H1 (cell line): ENCODE results near the gene TMEM178B. TPM values are rescaled to one million over a fixed set of nuclear protein-coding genes. Genes with fewer than 3 reads are reported as not detected.

Experiments used
- CTCF ChIA-PET: fragments of 300-600 bp; sonication (Branson Sonifier 250); formaldehyde crosslinking; loops from one replicate; lab custom pipeline; 2021; ENCODE audit not compliant: partially characterized antibody; lab: Charles Lee
- POLR2A ChIA-PET: fragments of 300-600 bp; sonication (Branson Sonifier 250); formaldehyde crosslinking; loops from one replicate; lab custom pipeline; 2021; ENCODE audit warnings: inconsistent platforms; ENCODE audit not compliant: partially characterized antibody; lab: Charles Lee
- DNase-seq, 2 experiments: peaks; one replicate each; pipeline versions ENCODE4 v3.0.0 to v3.0.0-alpha.2; 2010 to 2022; ENCODE audit warnings: low spot score in 2 of 2, low read depth in 1 of 2, mixed read lengths in 1 of 2
- FAIRE-seq: peaks from 2 replicates; lab custom pipeline; 2011; peaks lifted over from hg19 to GRCh38; lab: Jason Lieb, UNC
- H2AFZ ChIP-seq: 2 replicates; pipeline ENCODE4 v1.8.1; 2012; ENCODE audit warnings: low read length, inconsistent platforms
- H2AK5ac ChIP-seq: 2 replicates; pipeline ENCODE4 v1.6.1; 2013; ENCODE audit warnings: low read depth, low read length
- H2BK120ac ChIP-seq: replicated peaks from 2 replicates; pipeline ENCODE3; 2013; ENCODE audit warnings: low read depth, low read length, inconsistent platforms
- H2BK12ac ChIP-seq: 2 replicates; pipeline ENCODE4 v1.6.1; 2013; ENCODE audit warnings: low read depth, low read length
- H2BK15ac ChIP-seq: 2 replicates; pipeline ENCODE4 v1.6.1; 2013; ENCODE audit warnings: low read length
- H2BK20ac ChIP-seq: 2 replicates; pipeline ENCODE4 v1.6.1; 2013; ENCODE audit warnings: low read length
- H2BK5ac ChIP-seq: 2 replicates; pipeline ENCODE4 v1.6.1; 2013; ENCODE audit warnings: low read depth, low read length
- H3K14ac ChIP-seq: 2 replicates; pipeline ENCODE4 v1.6.1; 2013; ENCODE audit warnings: inconsistent platforms; ENCODE audit not compliant: insufficient read length
- H3K18ac ChIP-seq: 2 replicates; pipeline ENCODE4 v1.6.1; 2013; ENCODE audit warnings: low read length; ENCODE audit errors: extremely low read depth
- H3K23ac ChIP-seq: 2 replicates; pipeline ENCODE4 v1.6.1; 2013; ENCODE audit warnings: inconsistent platforms; ENCODE audit not compliant: insufficient read length
- H3K23me2 ChIP-seq: 2 replicates; pipeline ENCODE4 v1.6.1; 2013; ENCODE audit warnings: low read depth, low read length
- H3K27ac ChIP-seq: 2 replicates; pipeline ENCODE4 v1.6.1; 2011; ENCODE audit warnings: low read depth, low read length, inconsistent platforms
- H3K27me3 ChIP-seq, 4 experiments: replicated peaks in 1 of 4; 1 replicate in 1 of 4; 2 replicates in 3 of 4; pipeline versions ENCODE4 v1.6.1 to v1.8.1; 2011 to 2013; ENCODE audit warnings: low read length in 3 of 4, mild to moderate bottlenecking in 3 of 4, inconsistent platforms in 2 of 4, mixed read lengths in 2 of 4, moderate library complexity in 1 of 4; ENCODE audit not compliant: control insufficient read depth in 3 of 4, insufficient read depth in 3 of 4; ENCODE audit errors: extremely low read depth in 1 of 4
- H3K36me3 ChIP-seq, 4 experiments: 2 replicates each; pipeline versions ENCODE4 v1.6.1 to v1.8.1; 2011 to 2013; ENCODE audit warnings: mild to moderate bottlenecking in 4 of 4, low read length in 3 of 4, moderate library complexity in 2 of 4, control low read depth in 1 of 4, inconsistent platforms in 1 of 4; ENCODE audit not compliant: insufficient read depth in 4 of 4, control insufficient read depth in 2 of 4
- H3K4ac ChIP-seq: replicated peaks from 2 replicates; pipeline ENCODE3; 2013; ENCODE audit warnings: low read length, low read depth, mixed read lengths, inconsistent platforms; ENCODE audit not compliant: insufficient read length
- H3K4me1 ChIP-seq, 4 experiments: replicated peaks in 1 of 4; 1 replicate in 1 of 4; 2 replicates in 3 of 4; pipeline versions ENCODE4 v1.6.1 to v1.8.1; 2011 to 2013; ENCODE audit warnings: low read length in 3 of 4, inconsistent platforms in 2 of 4, mixed read lengths in 1 of 4; ENCODE audit not compliant: insufficient read depth in 4 of 4, control insufficient read depth in 3 of 4
- H3K4me2 ChIP-seq, 2 experiments: 2 replicates each; pipeline versions ENCODE4 v1.6.1 to v1.8.1; 2011 to 2013; ENCODE audit warnings: low read depth in 2 of 2, low read length in 2 of 2, control low read depth in 1 of 2, inconsistent platforms in 1 of 2, mild to moderate bottlenecking in 1 of 2; ENCODE audit not compliant: insufficient read depth in 1 of 2
- H3K4me3 ChIP-seq, 4 experiments: fragments of 200-600, 300-600 bp in 1 of 4; sonication (generic), shearing (Covaris generic), sonication (Bioruptor Twin) in 1 of 4; 2 replicates each; pipeline versions ENCODE4 v1.5.1 to v1.8.1; 2011 to 2016; ENCODE audit warnings: low read length in 4 of 4, low read depth in 3 of 4, control low read depth in 2 of 4, inconsistent platforms in 2 of 4, mild to moderate bottlenecking in 2 of 4, mixed read lengths in 1 of 4, moderate library complexity in 1 of 4; ENCODE audit not compliant: insufficient read depth in 2 of 4; ENCODE audit errors: extremely low read depth in 1 of 4
- H3K56ac ChIP-seq: replicated peaks from 2 replicates; pipeline ENCODE3; 2013; ENCODE audit warnings: low read depth, mild to moderate bottlenecking, mixed read lengths, low read length, inconsistent platforms; ENCODE audit not compliant: insufficient read length
- H3K79me1 ChIP-seq: 2 replicates; pipeline ENCODE4 v1.6.1; 2013; ENCODE audit warnings: low read depth, low read length, control low read depth
- H3K79me2 ChIP-seq, 2 experiments: 2 replicates each; pipeline versions ENCODE4 v1.6.1 to v1.8.1; 2012 to 2013; ENCODE audit warnings: low read length in 2 of 2, mild to moderate bottlenecking in 2 of 2, inconsistent platforms in 1 of 2; ENCODE audit not compliant: insufficient read depth in 2 of 2, control insufficient read depth in 1 of 2
- H3K9ac ChIP-seq, 4 experiments: replicated peaks in 1 of 4; 1 replicate in 1 of 4; 2 replicates in 3 of 4; pipeline versions ENCODE4 v1.6.1 to v1.8.1; 2011 to 2013; ENCODE audit warnings: low read depth in 3 of 4, low read length in 3 of 4, control low read depth in 2 of 4, mild to moderate bottlenecking in 2 of 4, moderate library complexity in 2 of 4, inconsistent platforms in 1 of 4; ENCODE audit errors: extremely low read depth in 1 of 4
- H3K9me3 ChIP-seq, 2 experiments: 2 replicates each; pipeline versions ENCODE4 v1.6.1 to v1.8.1; 2012 to 2013; ENCODE audit warnings: mild to moderate bottlenecking in 2 of 2, moderate library complexity in 2 of 2, control low read depth in 1 of 2, inconsistent platforms in 1 of 2, low read depth in 1 of 2, low read length in 1 of 2, mixed read lengths in 1 of 2; ENCODE audit not compliant: insufficient read depth in 2 of 2
- H4K20me1 ChIP-seq, 2 experiments: replicated peaks in 1 of 2; 2 replicates each; pipeline versions ENCODE3 to v1.8.1; 2011 to 2013; ENCODE audit warnings: inconsistent platforms in 2 of 2, low read length in 2 of 2, mild to moderate bottlenecking in 1 of 2; ENCODE audit not compliant: insufficient read depth in 2 of 2, control insufficient read depth in 1 of 2
- H4K5ac ChIP-seq: 2 replicates; pipeline ENCODE4 v1.6.1; 2013; ENCODE audit warnings: low read length, low read depth, mixed read lengths, inconsistent platforms; ENCODE audit not compliant: insufficient read length
- H4K8ac ChIP-seq: 2 replicates; pipeline ENCODE4 v1.8.0; 2013; ENCODE audit warnings: mild to moderate bottlenecking, moderate library complexity, low read length, inconsistent platforms; ENCODE audit not compliant: insufficient read depth; ENCODE audit errors: extremely low read depth
- H4K91ac ChIP-seq: replicated peaks from 2 replicates; pipeline ENCODE3; 2013; ENCODE audit warnings: low read length, mixed read lengths, inconsistent platforms; ENCODE audit not compliant: insufficient read length
- CTBP2 ChIP-seq: IDR thresholded peaks from 2 replicates; pipeline ENCODE4 v1.7.0; 2011; ENCODE audit warnings: borderline replicate concordance, mild to moderate bottlenecking, moderate library complexity, mixed read lengths, low read length; ENCODE audit not compliant: insufficient read depth, insufficient read length
- KDM1A ChIP-seq: fragments of 200-600, 300-600 bp; sonication (generic); IDR thresholded peaks from 2 replicates; pipeline ENCODE4 v1.7.1; 2016; ENCODE audit warnings: mild to moderate bottlenecking, low read length, borderline replicate concordance
- WGBS, 2 experiments: shearing (Covaris generic) in 1 of 2; methylation state at CpG; one replicate each; pipeline versions ENCODE4 v1.1.6 to v1.1.7; 2013 to 2015; ENCODE audit warnings: low lambda C conversion rate in 2 of 2, mixed read lengths in 2 of 2, inconsistent platforms in 1 of 2, low coverage in 1 of 2, missing lambda C conversion rate in 1 of 2; ENCODE audit not compliant: insufficient replicate concordance in 2 of 2, insufficient coverage in 1 of 2, insufficient read length in 1 of 2; ENCODE audit errors: extremely low coverage in 1 of 2, missing lambda C conversion rate in 1 of 2; 5-methylcytosine and 5-hydroxymethylcytosine counted together
- polyA plus RNA-seq, 7 experiments: library from polyadenylated mRNA; depleted of rRNA in 3 of 7; stranded (reverse) in 5 of 7; unstranded in 2 of 7; fragments of >200 nt in 5 of 7; fragments of 200-250 nt in 2 of 7; gene quantifications; 1 replicate in 5 of 7; 2 replicates in 1 of 7; 4 replicates in 1 of 7; pipeline versions ENCODE4 v1.2.1 to v1.2.3, GENCODE V29; 2011 to 2013; ENCODE audit warnings: missing spikeins in 2 of 7, mixed read lengths in 2 of 7
- total RNA-seq: library from RNA; stranded (reverse); fragmentation: NEBNext Ultra II Directional; extraction: Animal tissue kit (Norgen Biotek cat#: 25700); gene quantifications from 2 replicates; pipeline ENCODE4 v1.2.1, GENCODE V29; 2021

TMEM178B gene
- total and polyA plus RNA-seq, 2 of the 8 experiments (the other 6 are each of a cell fraction or from before 2014, with no cell fraction given) = 5.3 to 18.1 TPM

GRCh38 chr7:141468341-141468740 lies 394.5 kb downstream of the TMEM178B start:
- ChIA-PET CTCF (interaction anchor here (1.2 to 1.4 kb wide), 2 partner anchors 14 to 15 kb away, joined by 3 read pairs; no protein-coding TSS in a partner anchor), POLR2A (no interaction called here)
- Histone ChIP-seq H2BK5ac (no peak overlapping the region), H2AK5ac (no peak overlapping the region), H2BK12ac (no peak overlapping the region), H3K23me2 (no peaks in the 10 kb centered on the region), H4K91ac (no peak overlapping the region), H3K27ac (no peak overlapping the region), H3K4me3 (no peak overlapping the region), H3K4me2 (no peak overlapping the region), H4K20me1 (no peaks in the 10 kb centered on the region), H3K79me2 (no peaks in the 10 kb centered on the region), H3K9me3 (no peaks in the 10 kb centered on the region), H3K14ac (no peak overlapping the region), H3K9ac (no peak overlapping the region), H2AFZ (no peak overlapping the region), H2BK20ac (no peak overlapping the region), H3K36me3 (no peaks in the 10 kb centered on the region), H3K23ac (no peak overlapping the region), H4K5ac (no peak overlapping the region), H4K8ac (no peak overlapping the region), H3K18ac (no peak overlapping the region), H3K4me1 (peaks cover 0 to 6% (median 3%) of the 10 kb centered on the region in 4 experiments; a peak in 2 of 7 replicates), H2BK120ac (no peak overlapping the region), H2BK15ac (no peak overlapping the region), H3K56ac (no peak overlapping the region), H3K27me3 (no peaks in the 10 kb centered on the region), H3K4ac (no peak overlapping the region), H3K79me1 (no peaks in the 10 kb centered on the region)
- FAIRE-seq = no peak
- DNase-seq = no peak
- TF ChIP-seq CTBP2 (no peak), KDM1A (peak; percentile 80; the same call in 1 of the 2 replicates)
- 94% methylated on average over 5 of the region's 5 CpGs; no CpG with 5 or more reads in 1 of the 2 experiments for WGBS, 2 experiments
